Amygdala (tissue), 56 donors: ENCODE data around the gene USP10.
"Not testable (repeated sequence)": the region's sequence is repeated elsewhere in the genome, so short reads cannot be mapped to it uniquely, and the experiment has no call there.

Experiments used
- DNase-seq, 56 donors: peaks; one replicate each; lab custom pipeline; 2025; lab: John Stamatoyannopoulos, UW

The USP10 gene

GRCh38 chr16:84673203-84673535, 26.6 kb upstream of the USP10 start:
- DNase-seq: no peak

- DNase-seq: no peak
These were observed 26.2 kb upstream of the USP10 start for GRCh38 chr16:84673561-84673960.

- no peak for DNase-seq
These were observed 24.4 kb upstream of the USP10 start for GRCh38 chr16:84675423-84675822.

- DNase-seq: no peak
These were observed 23.9 kb upstream of the USP10 start for GRCh38 chr16:84675884-84676283.

GRCh38 chr16:84677017-84677803, 22.6 kb upstream of the USP10 start:
- no peak for DNase-seq

- no peak for DNase-seq
These were observed 22.0 kb upstream of the USP10 start for GRCh38 chr16:84677849-84678248.

GRCh38 chr16:84678541-84678940, 21.3 kb upstream of the USP10 start:
- DNase-seq: no peak

GRCh38 chr16:84680165-84680842, 19.5 kb upstream of the USP10 start:
- no peak for DNase-seq

- no peak for DNase-seq
These were observed 18.8 kb upstream of the USP10 start for GRCh38 chr16:84680843-84681629.

- no peak for DNase-seq
These were observed 15.9 kb upstream of the USP10 start for GRCh38 chr16:84683691-84684591.

- no peak for DNase-seq
These were observed 15.2 kb upstream of the USP10 start for GRCh38 chr16:84684592-84684965.

- no peak for DNase-seq
These were observed 14.6 kb upstream of the USP10 start for GRCh38 chr16:84685210-84685609.

GRCh38 chr16:84686707-84687298, 13.0 kb upstream of the USP10 start:
- DNase-seq: no peak

- no peak for DNase-seq
These were observed 12.1 kb upstream of the USP10 start for GRCh38 chr16:84687715-84688114.

- not testable (repeated sequence) for DNase-seq
These were observed 11.6 kb upstream of the USP10 start for GRCh38 chr16:84688163-84688562.

- no peak for DNase-seq
These were observed 10.7 kb upstream of the USP10 start for GRCh38 chr16:84689111-84689510.

GRCh38 chr16:84690088-84690819, 9.5 kb upstream of the USP10 start:
- DNase-seq: no peak

GRCh38 chr16:84692451-84693214, 7.2 kb upstream of the USP10 start:
- no peak for DNase-seq

- DNase-seq: not testable (repeated sequence)
These were observed 5.9 kb upstream of the USP10 start for GRCh38 chr16:84693869-84694268.
